GM13977 (cell line): ENCODE results near the gene SIRT2.

Source experiments
- DNase-seq: peaks from one replicate; pipeline ENCODE4 v3.0.0; 2012; ENCODE audit warnings: low spot score
- in situ Hi-C: fragments of 300-500 bp; cut with MboI; formaldehyde crosslinking; loops from one replicate; pipeline ENCODE4 v1.12.0; 2022; ENCODE audit warnings: low sequenced_read_pairs, low pct_unique_long_range_greater_than_20kb, mixed read lengths, inconsistent platforms; ENCODE audit not compliant: unreplicated experiment
- TF ChIP-seq, protein P1 (sequence below): IDR thresholded peaks from 2 replicates; pipeline ENCODE4 v1.5.1; 2012; ENCODE audit warnings: mild to moderate bottlenecking, control low read depth; ENCODE audit not compliant: insufficient read depth; ENCODE audit errors: extremely low read depth, missing control alignments

The SIRT2 gene

DNA sequence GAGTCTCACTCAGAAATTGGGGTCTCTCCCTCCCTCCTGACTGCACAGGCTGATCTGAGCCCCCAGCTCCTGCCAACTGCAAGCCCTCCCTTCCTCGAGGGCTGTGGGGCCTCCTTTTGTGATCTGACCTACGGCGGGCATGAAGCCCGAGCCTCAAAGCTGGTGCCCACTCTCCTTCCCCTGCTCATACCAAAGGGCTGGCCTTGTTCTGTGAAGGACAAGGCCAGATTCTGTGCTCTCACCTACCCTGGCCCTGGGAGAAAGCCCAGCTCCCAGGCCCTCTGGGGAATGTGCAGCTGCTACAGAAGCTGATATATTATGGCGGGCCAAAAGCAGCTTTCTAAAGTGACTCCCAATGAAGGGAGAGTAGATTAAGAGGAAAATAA is 58.8 kb downstream of the SIRT2 start:
- TF ChIP-seq, protein P1, sequence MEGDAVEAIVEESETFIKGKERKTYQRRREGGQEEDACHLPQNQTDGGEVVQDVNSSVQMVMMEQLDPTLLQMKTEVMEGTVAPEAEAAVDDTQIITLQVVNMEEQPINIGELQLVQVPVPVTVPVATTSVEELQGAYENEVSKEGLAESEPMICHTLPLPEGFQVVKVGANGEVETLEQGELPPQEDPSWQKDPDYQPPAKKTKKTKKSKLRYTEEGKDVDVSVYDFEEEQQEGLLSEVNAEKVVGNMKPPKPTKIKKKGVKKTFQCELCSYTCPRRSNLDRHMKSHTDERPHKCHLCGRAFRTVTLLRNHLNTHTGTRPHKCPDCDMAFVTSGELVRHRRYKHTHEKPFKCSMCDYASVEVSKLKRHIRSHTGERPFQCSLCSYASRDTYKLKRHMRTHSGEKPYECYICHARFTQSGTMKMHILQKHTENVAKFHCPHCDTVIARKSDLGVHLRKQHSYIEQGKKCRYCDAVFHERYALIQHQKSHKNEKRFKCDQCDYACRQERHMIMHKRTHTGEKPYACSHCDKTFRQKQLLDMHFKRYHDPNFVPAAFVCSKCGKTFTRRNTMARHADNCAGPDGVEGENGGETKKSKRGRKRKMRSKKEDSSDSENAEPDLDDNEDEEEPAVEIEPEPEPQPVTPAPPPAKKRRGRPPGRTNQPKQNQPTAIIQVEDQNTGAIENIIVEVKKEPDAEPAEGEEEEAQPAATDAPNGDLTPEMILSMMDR, result no peak
- in situ Hi-C loops, result no loop called here
- no peak for DNase-seq

DNA sequence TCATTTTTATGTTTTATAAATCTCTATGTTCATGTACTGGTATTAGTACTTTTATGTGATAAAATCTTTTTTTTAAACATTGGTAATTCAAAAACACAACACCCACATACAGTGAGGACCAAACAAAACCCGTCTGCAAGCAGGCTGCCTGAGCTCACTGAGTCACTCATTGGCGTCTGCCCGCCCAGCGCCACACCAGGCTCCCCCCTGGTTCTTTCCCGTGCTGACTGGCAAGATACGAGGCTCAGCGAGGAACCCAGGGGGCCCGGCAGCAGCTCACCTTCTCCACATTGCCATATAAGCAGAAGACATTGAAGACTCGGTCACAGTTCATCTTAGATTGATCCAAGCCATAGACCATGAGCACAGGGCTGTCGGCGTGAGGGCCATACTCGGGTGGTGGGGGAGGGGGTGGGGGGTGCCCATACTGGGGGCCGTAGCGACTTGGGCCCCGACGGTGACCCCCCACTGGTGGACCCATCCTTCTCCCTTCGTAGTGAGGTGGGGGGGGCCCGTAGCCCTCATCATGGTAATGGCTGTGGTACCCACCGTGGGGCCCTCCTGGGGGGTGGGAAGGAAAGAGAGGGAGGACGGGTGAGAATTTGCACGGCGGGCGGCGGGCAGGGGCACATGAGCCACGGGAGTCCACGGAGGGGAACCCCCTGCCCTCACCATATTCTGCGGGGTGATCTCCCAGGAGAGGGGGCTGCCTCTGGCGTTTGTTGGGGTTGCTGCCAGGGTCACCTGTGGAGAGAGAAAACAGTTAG is 59.4 kb downstream of the SIRT2 start:
- TF ChIP-seq, protein P1, result no peak
- DNase-seq, result no peak
- in situ Hi-C loops, result no loop called here

DNA sequence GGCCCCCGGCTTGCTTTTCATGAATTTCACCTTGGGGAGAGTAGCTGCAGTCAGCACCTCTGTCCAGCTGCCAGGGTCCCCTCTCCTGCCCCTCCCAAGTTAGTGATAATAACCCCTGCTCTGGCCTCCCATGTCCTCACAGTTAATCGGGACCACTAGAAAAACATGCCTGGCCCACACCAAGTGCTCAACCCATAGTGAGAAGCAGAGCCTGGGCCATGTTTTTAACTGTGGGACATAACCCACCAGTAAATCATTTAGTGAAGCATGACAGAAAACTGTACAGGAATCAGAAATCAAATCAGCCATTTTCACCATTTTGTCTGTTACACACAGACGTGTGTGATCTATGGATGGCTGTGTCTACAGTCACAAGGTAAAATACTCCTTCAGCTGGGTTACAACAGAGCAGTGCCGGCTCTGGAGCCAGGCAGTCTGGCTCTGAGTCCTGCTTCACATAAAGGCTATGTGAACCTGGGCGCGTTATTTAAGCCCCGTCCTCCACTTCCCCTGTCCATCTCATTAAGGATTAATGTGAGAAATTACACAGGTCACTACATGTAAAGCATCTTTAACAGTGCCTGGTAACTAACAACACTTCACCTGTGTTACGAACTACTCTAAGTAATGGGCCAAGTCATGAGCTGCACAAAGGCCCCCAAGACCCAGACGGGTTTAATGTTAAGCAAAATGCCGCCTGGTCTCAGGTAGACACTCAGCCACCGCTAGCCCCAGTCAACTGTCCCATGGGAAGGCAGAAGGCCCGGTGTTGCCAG is 60.2 kb downstream of the SIRT2 start:
- TF ChIP-seq, protein P1, result no peak
- no peak for DNase-seq
- in situ Hi-C loops, result no loop called here

DNA sequence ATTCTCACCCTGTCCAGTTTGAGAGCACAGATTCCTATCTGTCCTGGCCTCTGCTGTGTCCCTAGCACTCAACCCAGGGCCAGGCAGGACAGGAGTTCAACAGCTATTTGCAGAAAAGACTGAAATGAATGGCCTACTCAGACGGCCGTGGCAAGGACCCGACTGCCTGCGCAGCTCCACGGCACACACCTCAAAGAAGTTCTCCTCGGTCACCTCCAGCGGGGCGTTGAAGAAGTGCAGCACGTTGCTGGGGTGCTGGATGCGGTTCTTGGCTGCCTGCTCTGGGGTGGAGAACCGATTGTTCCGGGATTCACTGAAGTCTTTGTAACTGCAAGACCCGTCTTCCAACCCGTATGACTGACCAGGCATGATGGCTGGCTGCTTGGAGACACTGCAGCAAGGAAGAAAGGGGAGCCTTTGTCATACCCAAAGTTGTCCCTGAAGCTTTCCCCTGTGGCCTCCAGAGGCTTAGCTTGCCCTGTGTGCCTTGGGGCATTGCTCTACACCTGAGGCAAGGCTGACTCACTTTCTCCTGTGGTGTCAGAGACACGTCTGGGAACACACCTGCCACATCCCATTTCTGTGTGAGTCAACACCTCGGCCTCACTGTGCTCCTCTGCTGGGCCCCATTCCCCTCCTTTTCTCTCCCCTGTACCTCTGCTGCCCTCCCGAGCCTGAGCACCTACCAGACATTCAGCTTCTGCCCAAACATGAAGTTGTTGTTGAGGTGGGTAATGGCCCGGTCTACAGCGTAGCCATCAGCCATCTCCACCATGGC is 61.0 kb downstream of the SIRT2 start:
- TF ChIP-seq, protein P1, result no peak
- no peak for DNase-seq
- in situ Hi-C loops, result no loop called here

DNA sequence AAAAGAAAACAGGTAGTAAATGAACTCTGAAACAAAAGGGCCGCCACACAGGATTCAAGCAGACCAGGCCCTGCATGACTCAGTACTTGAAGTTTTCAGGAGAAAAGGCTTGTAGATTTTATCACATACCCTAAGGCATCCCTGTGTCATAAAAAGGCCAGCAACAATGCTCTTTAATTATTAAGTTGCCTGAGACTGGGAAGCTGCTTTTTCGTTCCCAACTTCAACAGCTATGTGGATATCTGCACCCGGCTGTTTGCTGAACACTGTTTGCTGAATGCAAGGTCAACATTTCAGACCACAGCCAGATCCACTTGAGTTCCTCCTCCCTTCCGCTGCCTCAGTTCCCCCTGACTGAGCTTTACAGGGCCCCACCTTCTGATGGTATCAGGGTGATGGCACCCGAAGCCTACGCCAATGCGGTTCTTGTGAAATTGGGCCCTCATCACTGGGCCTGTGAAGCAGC is 61.7 kb downstream of the SIRT2 start:
- no peak for DNase-seq
- in situ Hi-C loops, result no loop called here
- TF ChIP-seq, protein P1, result no peak

DNA sequence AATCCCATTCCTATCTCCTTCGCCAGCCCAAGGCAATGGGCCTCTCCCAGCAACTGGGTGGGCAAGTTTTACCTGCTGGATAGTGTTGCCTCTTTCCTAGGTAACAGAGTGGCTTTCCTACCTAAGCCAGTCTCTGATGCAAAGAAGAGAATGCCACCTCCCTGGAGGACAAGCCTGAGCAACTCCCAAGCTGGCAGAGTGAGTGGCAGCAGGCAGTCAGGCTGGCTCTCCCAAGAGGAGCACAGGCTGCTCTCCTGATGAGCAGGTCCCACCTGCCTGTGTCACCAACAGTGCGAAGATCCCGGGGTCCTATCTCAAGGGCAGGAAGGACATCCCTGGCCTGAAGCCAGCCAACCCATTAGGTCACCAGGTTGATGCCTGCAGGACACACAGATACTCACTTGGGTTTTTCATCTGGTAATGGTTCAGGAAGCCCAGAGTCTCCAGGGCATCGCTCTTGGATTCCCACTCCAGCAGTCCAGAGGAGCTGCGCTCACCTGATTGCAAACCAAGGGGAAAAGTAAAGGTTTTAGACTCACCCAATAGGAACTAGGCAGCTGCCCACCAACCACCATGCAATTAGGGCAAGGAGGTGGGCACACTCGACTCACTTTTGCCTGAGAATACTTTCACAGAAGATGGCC is 62.3 kb downstream of the SIRT2 start:
- in situ Hi-C loops, result no loop called here
- TF ChIP-seq, protein P1, result no peak
- DNase-seq, result no peak
